ENCODE results near the gene TGFBR3L. TPM values are rescaled to one million over a fixed set of nuclear protein-coding genes. Genes with fewer than 3 reads are reported as not detected.
"Not testable (repeated sequence)": the region's sequence is repeated elsewhere in the genome, so short reads cannot be mapped to it uniquely, and the experiment has no call there.

TGFBR3L gene
- total RNA-seq, 1 experiment from 2014 or later, result 12.5 TPM

- TF ChIP-seq TCF7L2 (IDR thresholded peaks at IDR 0.05; ENCODE audit: low read depth, low read length) (no peak), CTCF (IDR thresholded peaks at IDR 0.05) (no peak), SIN3A (IDR thresholded peaks at IDR 0.05; ENCODE audit: borderline replicate concordance, insufficient read depth, low read depth, low read length) (no peak), POLR2AphosphoS5 (IDR thresholded peaks at IDR 0.05; ENCODE audit: low read depth, low read length) (0 out of 2 replicates have a peak, but pooled peaks have one; percentile 26)
- TF ChIP-seq, protein P1, sequence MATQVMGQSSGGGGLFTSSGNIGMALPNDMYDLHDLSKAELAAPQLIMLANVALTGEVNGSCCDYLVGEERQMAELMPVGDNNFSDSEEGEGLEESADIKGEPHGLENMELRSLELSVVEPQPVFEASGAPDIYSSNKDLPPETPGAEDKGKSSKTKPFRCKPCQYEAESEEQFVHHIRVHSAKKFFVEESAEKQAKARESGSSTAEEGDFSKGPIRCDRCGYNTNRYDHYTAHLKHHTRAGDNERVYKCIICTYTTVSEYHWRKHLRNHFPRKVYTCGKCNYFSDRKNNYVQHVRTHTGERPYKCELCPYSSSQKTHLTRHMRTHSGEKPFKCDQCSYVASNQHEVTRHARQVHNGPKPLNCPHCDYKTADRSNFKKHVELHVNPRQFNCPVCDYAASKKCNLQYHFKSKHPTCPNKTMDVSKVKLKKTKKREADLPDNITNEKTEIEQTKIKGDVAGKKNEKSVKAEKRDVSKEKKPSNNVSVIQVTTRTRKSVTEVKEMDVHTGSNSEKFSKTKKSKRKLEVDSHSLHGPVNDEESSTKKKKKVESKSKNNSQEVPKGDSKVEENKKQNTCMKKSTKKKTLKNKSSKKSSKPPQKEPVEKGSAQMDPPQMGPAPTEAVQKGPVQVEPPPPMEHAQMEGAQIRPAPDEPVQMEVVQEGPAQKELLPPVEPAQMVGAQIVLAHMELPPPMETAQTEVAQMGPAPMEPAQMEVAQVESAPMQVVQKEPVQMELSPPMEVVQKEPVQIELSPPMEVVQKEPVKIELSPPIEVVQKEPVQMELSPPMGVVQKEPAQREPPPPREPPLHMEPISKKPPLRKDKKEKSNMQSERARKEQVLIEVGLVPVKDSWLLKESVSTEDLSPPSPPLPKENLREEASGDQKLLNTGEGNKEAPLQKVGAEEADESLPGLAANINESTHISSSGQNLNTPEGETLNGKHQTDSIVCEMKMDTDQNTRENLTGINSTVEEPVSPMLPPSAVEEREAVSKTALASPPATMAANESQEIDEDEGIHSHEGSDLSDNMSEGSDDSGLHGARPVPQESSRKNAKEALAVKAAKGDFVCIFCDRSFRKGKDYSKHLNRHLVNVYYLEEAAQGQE (IDR thresholded peaks at IDR 0.05; ENCODE audit: insufficient read depth in 1 of 2, low read depth in 2 of 2, low read length in 1 of 2), result no peak
These were observed 26.3 kb upstream of the TGFBR3L start, which contains the start of gene LRRC8E for GRCh38 chr19:7888145-7888825. Gene LRRC8E (plus strand): TSS chr19:7888510. CDS start chr19:7895604, 7,094 bp downstream.

GRCh38 chr19:7888826-7889217 is 25.8 kb upstream of the TGFBR3L start:
- Histone ChIP-seq H3K27me3 (ENCODE audit: control insufficient read depth, insufficient read depth, low read length) (no peaks in the 10 kb centered on the region), H3K4me3 (ENCODE audit: low read depth in 2 of 2, low read length in 2 of 2) (peak overlapping the region; percentile 45 to 46), H3K36me3 (ENCODE audit: control insufficient read depth, insufficient read depth, low read length) (peaks cover 3% of the 10 kb centered on the region; the same call in 1 of the 2 replicates), H3K4me1 (ENCODE audit: control insufficient read depth, insufficient read depth, low read length) (no peaks in the 10 kb centered on the region), H3K27ac (ENCODE audit: low read length) (peak overlapping the region; percentile 59), H3K9me3 (ENCODE audit: control insufficient read depth, insufficient read depth, low read depth, low read length) (no peaks in the 10 kb centered on the region)
- POLR2A ChIA-PET, result no interaction called here
- CTCF ChIA-PET, result interaction anchor here (0.9 kb wide), 1 partner anchor 208 kb away, joined by 3 read pairs; the partner anchor contains the start of gene TRAPPC5
- in situ Hi-C loops (cut with HindIII; ENCODE audit: low pct_unique_long_range_greater_than_20kb, low sequenced_read_pairs) (no loop called here), intact Hi-C loops (cut with micrococcal nuclease; ENCODE audit: unreplicated experiment) (no loop called here)
- no peak for TF ChIP-seq SIN3A (IDR thresholded peaks at IDR 0.05; ENCODE audit: borderline replicate concordance, insufficient read depth, low read depth, low read length)
- TF ChIP-seq, protein P1 (IDR thresholded peaks at IDR 0.05; ENCODE audit: insufficient read depth in 1 of 2, low read depth in 2 of 2, low read length in 1 of 2), result no peak
- no peak for TF ChIP-seq CTCF (IDR thresholded peaks at IDR 0.05)
- TF ChIP-seq POLR2AphosphoS5 (IDR thresholded peaks at IDR 0.05; ENCODE audit: low read depth, low read length), result no peak
- no peak for TF ChIP-seq TCF7L2 (IDR thresholded peaks at IDR 0.05; ENCODE audit: low read depth, low read length)
- DNase-seq (ENCODE audit: low read depth, low spot score) (no peak), ATAC-seq (no peak)
- BruUV-seq (replicated peaks), result TSS peak; percentile 90

More at GRCh38 chr19:7888145-7888825, 26.3 kb upstream of the TGFBR3L start, which contains the start of gene LRRC8E:
- no TSS peak for BruUV-seq (replicated peaks)
- in situ Hi-C loops (cut with HindIII; ENCODE audit: low pct_unique_long_range_greater_than_20kb, low sequenced_read_pairs), result no loop called here
- no peak for DNase-seq (ENCODE audit: low read depth, low spot score)
- CTCF ChIA-PET, result no interaction called here
- no peaks in the 10 kb centered on the region for H3K4me1 ChIP-seq (ENCODE audit: control insufficient read depth, insufficient read depth, low read length)
- H3K27ac ChIP-seq (ENCODE audit: low read length), result peak within 1 kb of the TSS; percentile 59
- ATAC-seq, result peak; percentile 97
- no peaks in the 10 kb centered on the region for H3K27me3 ChIP-seq (ENCODE audit: control insufficient read depth, insufficient read depth, low read length)
- intact Hi-C loops (cut with micrococcal nuclease; ENCODE audit: unreplicated experiment), result no loop called here
- POLR2A ChIA-PET, result interaction anchor here (0.7 kb wide), 1 partner anchor 27 kb away, joined by 3 read pairs; no protein-coding TSS in a partner anchor
- no peaks in the 10 kb centered on the region for H3K9me3 ChIP-seq (ENCODE audit: control insufficient read depth, insufficient read depth, low read depth, low read length)
- peaks cover 3% of the 10 kb centered on the region; the same call in 1 of the 2 replicates for H3K36me3 ChIP-seq (ENCODE audit: control insufficient read depth, insufficient read depth, low read length)
- H3K4me3 ChIP-seq (ENCODE audit: low read depth in 2 of 2, low read length in 2 of 2), result peak within 1 kb of the TSS; percentile 45 to 46

DNA sequence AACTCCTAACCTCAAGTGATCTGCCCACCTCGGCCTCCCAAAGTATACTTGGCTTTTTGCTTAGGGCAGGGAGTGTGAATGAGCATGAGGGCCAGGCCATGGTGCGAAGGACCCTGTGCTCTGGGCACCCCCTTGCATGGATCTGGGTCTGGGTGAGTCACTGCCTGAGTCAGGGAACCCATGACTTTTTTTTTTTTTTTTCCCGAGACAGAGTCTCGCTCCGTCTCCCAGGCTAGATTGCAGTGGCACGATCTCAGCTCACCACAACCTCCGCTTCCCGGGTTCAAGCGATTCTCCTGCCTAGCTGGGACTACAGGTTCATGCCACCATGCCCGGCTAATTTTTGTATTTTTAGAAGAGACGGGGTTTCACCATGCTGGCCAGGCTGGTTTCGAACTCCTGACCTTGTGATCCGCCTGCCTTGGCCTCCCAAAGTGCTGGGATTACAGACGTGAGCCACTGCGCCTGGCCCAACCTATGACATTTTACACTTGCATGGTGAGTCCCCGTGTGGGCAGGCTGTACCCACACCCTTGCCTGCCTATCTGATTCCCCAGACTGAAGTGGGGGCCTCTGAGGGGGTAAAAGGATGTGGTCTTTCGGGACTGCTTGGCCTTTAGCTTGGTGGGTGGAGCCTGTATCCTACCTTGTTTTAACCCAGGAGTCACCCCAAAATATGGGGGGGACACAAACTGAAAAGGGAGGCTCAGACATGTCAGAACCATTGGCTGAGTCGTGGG is 21.1 kb upstream of the TGFBR3L start:
- BruUV-seq (replicated peaks); DNase-seq (ENCODE audit: low read depth, low spot score); CTCF ChIA-PET; ATAC-seq; H3K4me1 ChIP-seq (ENCODE audit: control insufficient read depth, insufficient read depth, low read length); intact Hi-C loops (cut with micrococcal nuclease; ENCODE audit: unreplicated experiment); H3K27me3 ChIP-seq (ENCODE audit: control insufficient read depth, insufficient read depth, low read length); H3K4me3 ChIP-seq (ENCODE audit: low read depth in 2 of 2, low read length in 2 of 2); H3K36me3 ChIP-seq (ENCODE audit: control insufficient read depth, insufficient read depth, low read length); H3K27ac ChIP-seq (ENCODE audit: low read length); H3K9me3 ChIP-seq (ENCODE audit: control insufficient read depth, insufficient read depth, low read depth, low read length); in situ Hi-C loops (cut with HindIII; ENCODE audit: low pct_unique_long_range_greater_than_20kb, low sequenced_read_pairs); POLR2A ChIA-PET: not testable (repeated sequence)

All from Panc1 (cell line).